Parathyroid adenoma (tissue), 2 donors: ENCODE measurements around the gene SRPRA.
"Not testable (repeated sequence)": the region's sequence is repeated elsewhere in the genome, so short reads cannot be mapped to it uniquely, and the experiment has no call there.

Experiments used
- H2AFZ ChIP-seq: fragments of 300-600 bp; sonication (generic); one replicate; pipeline ENCODE4 v1.7.0; 2017; ENCODE audit warnings: antibody characterized with exemption, mild to moderate bottlenecking
- H3K27ac ChIP-seq: fragments of 300-600 bp; sonication (generic); one replicate; pipeline ENCODE4 v1.7.0; 2017
- H3K27me3 ChIP-seq: fragments of 300-600 bp; sonication (generic); one replicate; pipeline ENCODE4 v1.7.0; 2017; ENCODE audit warnings: low read length; ENCODE audit not compliant: control insufficient read depth, insufficient read depth
- H3K36me3 ChIP-seq: fragments of 300-600 bp; sonication (generic); one replicate; pipeline ENCODE4 v1.7.0; 2017; ENCODE audit warnings: low read length; ENCODE audit not compliant: control insufficient read depth, insufficient read depth
- H3K4me1 ChIP-seq: fragments of 300-600 bp; sonication (generic); one replicate; pipeline ENCODE4 v1.7.0; 2017; ENCODE audit warnings: control low read depth
- H3K4me2 ChIP-seq: fragments of 300-600 bp; sonication (generic); one replicate; pipeline ENCODE4 v1.7.0; 2017; ENCODE audit warnings: low read length
- H3K4me3 ChIP-seq: fragments of 300-600 bp; sonication (generic); one replicate; pipeline ENCODE4 v1.7.0; 2017; ENCODE audit warnings: low read depth, low read length
- H3K79me2 ChIP-seq: fragments of 300-600 bp; sonication (generic); one replicate; pipeline ENCODE4 v1.7.0; 2017; ENCODE audit warnings: control low read depth
- H3K9ac ChIP-seq: fragments of 300-600 bp; sonication (generic); one replicate; pipeline ENCODE4 v1.7.0; 2017; ENCODE audit warnings: mild to moderate bottlenecking
- H3K9me3 ChIP-seq: fragments of 300-600 bp; sonication (generic); one replicate; pipeline ENCODE4 v1.7.0; 2017; ENCODE audit warnings: low read length; ENCODE audit not compliant: control insufficient read depth
- CTCF ChIP-seq: fragments of 300-600 bp; sonication (generic); IDR thresholded peaks from one replicate; pipeline ENCODE4 v1.7.0; 2017; ENCODE audit warnings: antibody characterized with exemption, mild to moderate bottlenecking
- donor health status: primary hyperparathyroidism.

SRPRA gene

GRCh38 chr11:126312961-126313360 lies 44.3 kb upstream of the SRPRA start:
- Histone ChIP-seq H3K9ac (no peak overlapping the region), H3K4me2 (no peak overlapping the region), H2AFZ (no peak overlapping the region), H3K27me3 (no peaks in the 10 kb centered on the region), H3K4me3 (no peak overlapping the region), H3K36me3 (no peaks in the 10 kb centered on the region), H3K9me3 (no peaks in the 10 kb centered on the region), H3K27ac (no peak overlapping the region), H3K79me2 (no peaks in the 10 kb centered on the region), H3K4me1 (no peaks in the 10 kb centered on the region)
- no peak for TF ChIP-seq CTCF

DNA sequence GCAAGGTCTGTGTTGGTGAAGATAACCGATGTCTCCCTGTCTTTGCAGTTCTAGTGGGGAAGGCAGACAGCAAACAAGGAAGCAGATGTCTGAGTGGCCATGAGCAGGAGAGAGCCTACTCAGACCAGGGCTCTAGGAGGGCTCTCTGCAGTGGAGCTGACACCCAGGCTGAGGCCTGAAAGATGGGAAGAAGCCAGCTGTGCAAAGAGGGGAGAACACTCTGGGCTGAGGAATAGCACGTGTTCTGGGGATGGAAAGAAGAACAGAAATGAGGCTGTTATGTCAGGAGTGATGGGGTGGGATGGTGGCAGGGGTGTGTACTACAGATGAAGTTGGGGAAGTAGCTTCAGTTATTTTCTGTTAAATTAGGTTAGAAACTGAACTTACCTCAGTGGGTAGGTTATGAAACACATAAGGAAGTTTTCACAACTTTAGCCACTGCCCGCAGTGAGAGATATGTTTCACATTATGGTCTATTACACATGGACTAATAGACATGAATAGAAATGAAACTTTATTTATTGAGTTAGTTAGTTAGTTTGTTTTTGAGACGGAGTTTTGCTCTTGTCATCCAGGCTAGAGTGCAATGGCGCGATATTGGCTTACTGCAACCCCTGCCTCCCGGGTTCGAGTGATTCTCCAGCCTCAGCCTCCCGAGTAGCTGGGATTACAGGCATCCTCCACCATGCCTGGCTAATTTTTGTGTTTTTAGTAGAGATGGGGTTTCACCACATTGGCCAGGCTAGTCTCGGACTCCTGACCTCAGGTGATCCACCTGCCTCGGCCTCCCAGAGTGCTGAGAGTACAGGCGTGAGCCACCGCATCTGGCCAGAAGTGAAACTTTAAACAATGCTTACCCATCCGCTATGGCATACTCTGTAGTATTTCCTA lies 43.0 kb upstream of the SRPRA start:
- H2AFZ ChIP-seq: no peak overlapping the region
- no peaks in the 10 kb centered on the region for H3K4me1 ChIP-seq
- H3K36me3 ChIP-seq: no peaks in the 10 kb centered on the region
- H3K9ac ChIP-seq: no peak overlapping the region
- no peak overlapping the region for H3K4me3 ChIP-seq
- TF ChIP-seq CTCF: no peak
- H3K27me3 ChIP-seq: no peaks in the 10 kb centered on the region
- H3K9me3 ChIP-seq: no peaks in the 10 kb centered on the region
- H3K79me2 ChIP-seq: no peaks in the 10 kb centered on the region
- no peak overlapping the region for H3K4me2 ChIP-seq
- no peak overlapping the region for H3K27ac ChIP-seq

- H3K27ac ChIP-seq: no peak overlapping the region
- no peak overlapping the region for H3K4me2 ChIP-seq
- H3K4me1 ChIP-seq: no peaks in the 10 kb centered on the region
- no peak overlapping the region for H3K4me3 ChIP-seq
- no peaks in the 10 kb centered on the region for H3K27me3 ChIP-seq
- H3K79me2 ChIP-seq: no peaks in the 10 kb centered on the region
- no peaks in the 10 kb centered on the region for H3K9me3 ChIP-seq
- H3K36me3 ChIP-seq: no peaks in the 10 kb centered on the region
- no peak overlapping the region for H3K9ac ChIP-seq
- no peak overlapping the region for H2AFZ ChIP-seq
- TF ChIP-seq CTCF: no peak
These were observed 42.3 kb upstream of the SRPRA start for GRCh38 chr11:126310992-126311310.

GRCh38 chr11:126310200-126310991 lies 41.7 kb upstream of the SRPRA start:
- Histone ChIP-seq H3K9me3 (no peaks in the 10 kb centered on the region), H2AFZ (no peak overlapping the region), H3K9ac (no peak overlapping the region), H3K4me1 (no peaks in the 10 kb centered on the region), H3K4me2 (no peak overlapping the region), H3K36me3 (no peaks in the 10 kb centered on the region), H3K4me3 (no peak overlapping the region), H3K27me3 (no peaks in the 10 kb centered on the region), H3K27ac (no peak overlapping the region), H3K79me2 (no peaks in the 10 kb centered on the region)
- TF ChIP-seq CTCF: peak; percentile 60

- H3K4me1 ChIP-seq, H2AFZ ChIP-seq, H3K4me2 ChIP-seq, H3K9ac ChIP-seq, H3K4me3 ChIP-seq, H3K36me3 ChIP-seq, H3K79me2 ChIP-seq, H3K9me3 ChIP-seq, H3K27ac ChIP-seq, H3K27me3 ChIP-seq: not testable (repeated sequence)
These were observed 40.1 kb upstream of the SRPRA start for GRCh38 chr11:126308771-126309170.
